SK-N-SH (cell line): Measurements from ENCODE around the gene TBX6.
A peak's percentile ranks its signal among the peaks of the same experiment; 100 is the strongest.

Source experiments
- CTCF ChIP-seq: fragments of 200-600 bp; sonication (generic); IDR thresholded peaks from 2 replicates; pipeline ENCODE4 v1.6.1; 2017; ENCODE audit warnings: antibody characterized with exemption, mild to moderate bottlenecking, moderate library complexity
- EP300 ChIP-seq, 2 experiments: IDR thresholded peaks; 2 replicates each; pipeline versions ENCODE4 v1.4.0 to v1.6.1; 2012; ENCODE audit warnings: borderline replicate concordance in 1 of 2, low read depth in 1 of 2, low read length in 1 of 2
- SMC3 ChIP-seq: IDR thresholded peaks from 2 replicates; pipeline ENCODE4 v1.6.1; 2012; ENCODE audit warnings: low read depth, low read length, improper control_type of control experiment

- TF ChIP-seq CTCF (no peak), SMC3 (no peak), EP300 (IDR thresholded peaks at IDR 0.05; ENCODE audit: borderline replicate concordance in 1 of 2, low read depth in 1 of 2, low read length in 1 of 2) (peak; percentile 26 to 33; a peak in 2 of 4 replicates)
Observed at GRCh38 chr16:30052671-30053372, 38.9 kb downstream of the TBX6 start.
